HEK293 (cell line): ENCODE results near the gene SYPL2.

Experiments used
- BCL11A ChIP-seq: fragments of 450-650 bp; formaldehyde crosslinking; IDR thresholded peaks from 2 replicates; pipeline ENCODE4 v1.5.1; 2016; ENCODE audit warnings: low read depth, missing biosample characterization, missing genetic modification characterization
- EGR2 ChIP-seq: fragments of 450-650 bp; formaldehyde crosslinking; IDR thresholded peaks from 2 replicates; pipeline ENCODE4 v1.5.1; 2016; ENCODE audit warnings: low read depth, missing biosample characterization, missing genetic modification characterization
- GLIS1 ChIP-seq: fragments of 450-650 bp; formaldehyde crosslinking; IDR thresholded peaks from 2 replicates; pipeline ENCODE4 v1.5.1; 2016; ENCODE audit warnings: missing biosample characterization, missing genetic modification characterization
- KLF1 ChIP-seq: fragments of 450-650 bp; formaldehyde crosslinking; IDR thresholded peaks from 2 replicates; pipeline ENCODE4 v1.5.1; 2016; ENCODE audit warnings: missing biosample characterization, missing genetic modification characterization
- MZF1 ChIP-seq: fragments of 450-650 bp; formaldehyde crosslinking; IDR thresholded peaks from 2 replicates; pipeline ENCODE4 v1.5.1; 2017; ENCODE audit warnings: missing biosample characterization, missing genetic modification characterization, borderline replicate concordance
- ZBTB48 ChIP-seq: fragments of 450-650 bp; formaldehyde crosslinking; IDR thresholded peaks from 2 replicates; pipeline ENCODE4 v1.5.1; 2016; ENCODE audit warnings: missing biosample characterization, missing genetic modification characterization
- ZNF132 ChIP-seq: fragments of 450-650 bp; formaldehyde crosslinking; IDR thresholded peaks from 2 replicates; pipeline ENCODE4 v1.5.1; 2017; ENCODE audit warnings: missing biosample characterization, missing genetic modification characterization, borderline replicate concordance
- ZNF155 ChIP-seq: fragments of 450-650 bp; formaldehyde crosslinking; IDR thresholded peaks from 2 replicates; pipeline ENCODE4 v1.5.1; 2016; ENCODE audit warnings: missing biosample characterization, missing genetic modification characterization
- ZNF221 ChIP-seq: fragments of 450-650 bp; formaldehyde crosslinking; IDR thresholded peaks from 2 replicates; pipeline ENCODE4 v1.5.1; 2017; ENCODE audit warnings: missing biosample characterization, missing genetic modification characterization, borderline replicate concordance
- ZNF394 ChIP-seq: fragments of 450-650 bp; formaldehyde crosslinking; IDR thresholded peaks from 2 replicates; pipeline ENCODE4 v1.5.1; 2016; ENCODE audit warnings: missing biosample characterization, missing genetic modification characterization, mild to moderate bottlenecking, moderate library complexity, borderline replicate concordance
- ZNF48 ChIP-seq: fragments of 450-650 bp; formaldehyde crosslinking; IDR thresholded peaks from 2 replicates; pipeline ENCODE4 v1.5.1; 2016; ENCODE audit warnings: missing biosample characterization, missing genetic modification characterization
- ZNF521 ChIP-seq: fragments of 450-650 bp; formaldehyde crosslinking; IDR thresholded peaks from 2 replicates; pipeline ENCODE4 v1.5.1; 2017; ENCODE audit warnings: missing biosample characterization, mild to moderate bottlenecking, missing genetic modification characterization
- ZNF544 ChIP-seq: fragments of 450-650 bp; formaldehyde crosslinking; IDR thresholded peaks from 2 replicates; pipeline ENCODE4 v1.5.0; 2017; ENCODE audit warnings: missing biosample characterization, missing genetic modification characterization
- ZNF600 ChIP-seq: fragments of 450-650 bp; formaldehyde crosslinking; IDR thresholded peaks from 2 replicates; pipeline ENCODE4 v1.5.1; 2016; ENCODE audit warnings: missing biosample characterization, missing genetic modification characterization
- ZNF626 ChIP-seq: fragments of 450-650 bp; sonication (Bioruptor Pico); formaldehyde crosslinking; IDR thresholded peaks from 2 replicates; pipeline ENCODE4 v1.5.1; 2018; ENCODE audit warnings: missing biosample characterization, missing genetic modification characterization, inconsistent platforms
- ZNF677 ChIP-seq: fragments of 450-650 bp; IDR thresholded peaks from 2 replicates; pipeline ENCODE4 v1.5.0; 2018; ENCODE audit warnings: missing biosample characterization, mild to moderate bottlenecking, missing genetic modification characterization, moderate library complexity
- ZNF792 ChIP-seq: fragments of 450-650 bp; formaldehyde crosslinking; IDR thresholded peaks from 2 replicates; pipeline ENCODE4 v1.5.1; 2016; ENCODE audit warnings: missing biosample characterization, missing genetic modification characterization
- ZNF830 ChIP-seq: fragments of 450-650 bp; IDR thresholded peaks from 2 replicates; pipeline ENCODE4 v1.5.0; 2018; ENCODE audit warnings: missing biosample characterization, missing genetic modification characterization, low read depth, mild to moderate bottlenecking, moderate library complexity
- ZNF837 ChIP-seq: fragments of 450-650 bp; formaldehyde crosslinking; IDR thresholded peaks from 2 replicates; pipeline ENCODE4 v1.5.1; 2016; ENCODE audit warnings: missing biosample characterization, missing genetic modification characterization
- ZSCAN30 ChIP-seq: fragments of 450-650 bp; IDR thresholded peaks from 2 replicates; pipeline ENCODE4 v1.5.1; 2018; ENCODE audit warnings: missing biosample characterization, mild to moderate bottlenecking, missing genetic modification characterization, moderate library complexity
- TF ChIP-seq, protein P1 (sequence below): fragments of 450-650 bp; formaldehyde crosslinking; IDR thresholded peaks from 2 replicates; pipeline ENCODE4 v1.5.1; 2016; ENCODE audit warnings: missing biosample characterization, missing genetic modification characterization
- TF ChIP-seq, protein P2 (sequence below): fragments of 450-650 bp; formaldehyde crosslinking; IDR thresholded peaks from 2 replicates; pipeline ENCODE4 v1.5.1; 2016; ENCODE audit warnings: missing biosample characterization, missing genetic modification characterization
- TF ChIP-seq, protein P3 (sequence below): fragments of 450-650 bp; formaldehyde crosslinking; IDR thresholded peaks from 2 replicates; pipeline ENCODE4 v1.5.1; 2016; ENCODE audit warnings: missing biosample characterization, missing genetic modification characterization
- TF ChIP-seq, protein P4 (sequence below): fragments of 450-650 bp; formaldehyde crosslinking; conservative IDR thresholded peaks from 2 replicates; pipeline ENCODE4 v1.5.1; 2016; ENCODE audit warnings: low read depth, missing biosample characterization, missing genetic modification characterization
- TF ChIP-seq, protein P5 (sequence below): fragments of 450-650 bp; formaldehyde crosslinking; IDR thresholded peaks from 2 replicates; pipeline ENCODE4 v1.5.1; 2016; ENCODE audit warnings: missing biosample characterization, missing genetic modification characterization
- TF ChIP-seq, protein P6 (sequence below): fragments of 450-650 bp; formaldehyde crosslinking; IDR thresholded peaks from 2 replicates; pipeline ENCODE4 v1.5.1; 2016; ENCODE audit warnings: missing biosample characterization, missing genetic modification characterization, low read depth

Gene SYPL2

DNA sequence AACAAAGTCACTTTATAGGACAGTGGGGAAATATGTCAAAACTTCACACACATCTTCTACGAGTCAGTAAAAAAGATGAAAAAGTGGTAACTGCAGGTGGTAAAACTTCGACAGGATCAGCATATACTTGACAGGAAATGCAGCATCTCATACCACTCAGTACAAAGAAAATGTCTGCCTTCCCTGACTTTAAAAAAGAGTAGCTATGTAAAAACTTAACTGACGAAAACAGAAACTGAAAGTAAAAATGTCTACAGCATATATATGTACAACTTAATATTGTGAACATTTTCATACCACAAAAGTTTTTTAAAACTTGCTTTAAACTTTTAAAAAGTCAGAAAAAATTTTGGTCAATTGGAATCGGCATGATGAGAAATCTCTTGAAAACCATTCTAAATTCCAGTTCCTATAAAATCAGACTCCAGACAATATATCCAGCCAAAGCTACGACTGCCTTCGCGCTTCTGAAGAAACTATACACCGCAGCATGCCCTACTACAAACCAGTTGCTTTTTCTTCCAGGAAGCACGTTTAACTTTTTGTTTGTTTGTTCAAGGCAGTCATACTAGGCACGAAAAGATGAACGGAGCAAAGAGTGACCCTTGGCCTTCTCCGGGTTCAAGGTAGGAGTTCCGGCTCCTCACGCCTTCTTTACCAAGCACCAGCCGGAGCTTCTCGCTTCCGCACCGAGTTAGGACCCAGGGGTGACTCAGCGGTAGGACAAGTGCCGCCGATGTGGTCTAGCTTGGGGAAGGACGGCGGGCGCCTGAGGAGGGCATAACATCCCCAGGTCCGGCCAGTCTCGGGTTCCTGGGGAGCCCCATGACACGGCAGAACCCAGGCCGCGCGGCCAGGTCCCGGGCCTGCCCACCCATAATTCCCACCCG is 40.7 kb upstream of the SYPL2 start (continued):
- TF ChIP-seq ZNF132 (tag by site-specific recombination) (no peak), ZNF155 (tag by site-specific recombination) (no peak), EGR2 (tag by site-specific recombination) (no peak), KLF1 (tag by site-specific recombination) (no peak), ZNF521 (tag by site-specific recombination) (no peak), GLIS1 (tag by site-specific recombination) (no peak), ZNF792 (tag by site-specific recombination) (peak; percentile 37; the same call in 1 of the 2 replicates), BCL11A (no peak), ZBTB48 (tag by site-specific recombination) (no peak), ZNF48 (tag by site-specific recombination) (no peak), MZF1 (tag by site-specific recombination) (peak; percentile 54; the same call in 1 of the 2 replicates), ZNF394 (tag by site-specific recombination) (peak; percentile 54; the same call in 1 of the 2 replicates), ZNF677 (tag by site-specific recombination) (no peak), ZNF544 (no peak), ZNF221 (no peak), ZNF837 (no peak), ZNF600 (tag by site-specific recombination) (peak; percentile 96), ZSCAN30 (0 out of 2 replicates have a peak, but pooled peaks have one; percentile 71), ZNF830 (tag by site-specific recombination) (no peak), ZNF626 (tag by site-specific recombination) (no peak)
- TF ChIP-seq, protein P1, sequence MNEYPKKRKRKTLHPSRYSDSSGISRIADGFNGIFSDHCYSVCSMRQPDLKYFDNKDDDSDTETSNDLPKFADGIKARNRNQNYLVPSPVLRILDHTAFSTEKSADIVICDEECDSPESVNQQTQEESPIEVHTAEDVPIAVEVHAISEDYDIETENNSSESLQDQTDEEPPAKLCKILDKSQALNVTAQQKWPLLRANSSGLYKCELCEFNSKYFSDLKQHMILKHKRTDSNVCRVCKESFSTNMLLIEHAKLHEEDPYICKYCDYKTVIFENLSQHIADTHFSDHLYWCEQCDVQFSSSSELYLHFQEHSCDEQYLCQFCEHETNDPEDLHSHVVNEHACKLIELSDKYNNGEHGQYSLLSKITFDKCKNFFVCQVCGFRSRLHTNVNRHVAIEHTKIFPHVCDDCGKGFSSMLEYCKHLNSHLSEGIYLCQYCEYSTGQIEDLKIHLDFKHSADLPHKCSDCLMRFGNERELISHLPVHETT (tag by site-specific recombination): 0 out of 2 replicates have a peak, but pooled peaks have one; percentile 49
- TF ChIP-seq, protein P2, sequence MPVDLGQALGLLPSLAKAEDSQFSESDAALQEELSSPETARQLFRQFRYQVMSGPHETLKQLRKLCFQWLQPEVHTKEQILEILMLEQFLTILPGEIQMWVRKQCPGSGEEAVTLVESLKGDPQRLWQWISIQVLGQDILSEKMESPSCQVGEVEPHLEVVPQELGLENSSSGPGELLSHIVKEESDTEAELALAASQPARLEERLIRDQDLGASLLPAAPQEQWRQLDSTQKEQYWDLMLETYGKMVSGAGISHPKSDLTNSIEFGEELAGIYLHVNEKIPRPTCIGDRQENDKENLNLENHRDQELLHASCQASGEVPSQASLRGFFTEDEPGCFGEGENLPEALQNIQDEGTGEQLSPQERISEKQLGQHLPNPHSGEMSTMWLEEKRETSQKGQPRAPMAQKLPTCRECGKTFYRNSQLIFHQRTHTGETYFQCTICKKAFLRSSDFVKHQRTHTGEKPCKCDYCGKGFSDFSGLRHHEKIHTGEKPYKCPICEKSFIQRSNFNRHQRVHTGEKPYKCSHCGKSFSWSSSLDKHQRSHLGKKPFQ (tag by site-specific recombination): no peak
- TF ChIP-seq, protein P3, sequence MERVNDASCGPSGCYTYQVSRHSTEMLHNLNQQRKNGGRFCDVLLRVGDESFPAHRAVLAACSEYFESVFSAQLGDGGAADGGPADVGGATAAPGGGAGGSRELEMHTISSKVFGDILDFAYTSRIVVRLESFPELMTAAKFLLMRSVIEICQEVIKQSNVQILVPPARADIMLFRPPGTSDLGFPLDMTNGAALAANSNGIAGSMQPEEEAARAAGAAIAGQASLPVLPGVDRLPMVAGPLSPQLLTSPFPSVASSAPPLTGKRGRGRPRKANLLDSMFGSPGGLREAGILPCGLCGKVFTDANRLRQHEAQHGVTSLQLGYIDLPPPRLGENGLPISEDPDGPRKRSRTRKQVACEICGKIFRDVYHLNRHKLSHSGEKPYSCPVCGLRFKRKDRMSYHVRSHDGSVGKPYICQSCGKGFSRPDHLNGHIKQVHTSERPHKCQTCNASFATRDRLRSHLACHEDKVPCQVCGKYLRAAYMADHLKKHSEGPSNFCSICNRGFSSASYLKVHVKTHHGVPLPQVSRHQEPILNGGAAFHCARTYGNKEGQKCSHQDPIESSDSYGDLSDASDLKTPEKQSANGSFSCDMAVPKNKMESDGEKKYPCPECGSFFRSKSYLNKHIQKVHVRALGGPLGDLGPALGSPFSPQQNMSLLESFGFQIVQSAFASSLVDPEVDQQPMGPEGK (tag by site-specific recombination): peak; percentile 62; the same call in 1 of the 2 replicates
- TF ChIP-seq, protein P4, sequence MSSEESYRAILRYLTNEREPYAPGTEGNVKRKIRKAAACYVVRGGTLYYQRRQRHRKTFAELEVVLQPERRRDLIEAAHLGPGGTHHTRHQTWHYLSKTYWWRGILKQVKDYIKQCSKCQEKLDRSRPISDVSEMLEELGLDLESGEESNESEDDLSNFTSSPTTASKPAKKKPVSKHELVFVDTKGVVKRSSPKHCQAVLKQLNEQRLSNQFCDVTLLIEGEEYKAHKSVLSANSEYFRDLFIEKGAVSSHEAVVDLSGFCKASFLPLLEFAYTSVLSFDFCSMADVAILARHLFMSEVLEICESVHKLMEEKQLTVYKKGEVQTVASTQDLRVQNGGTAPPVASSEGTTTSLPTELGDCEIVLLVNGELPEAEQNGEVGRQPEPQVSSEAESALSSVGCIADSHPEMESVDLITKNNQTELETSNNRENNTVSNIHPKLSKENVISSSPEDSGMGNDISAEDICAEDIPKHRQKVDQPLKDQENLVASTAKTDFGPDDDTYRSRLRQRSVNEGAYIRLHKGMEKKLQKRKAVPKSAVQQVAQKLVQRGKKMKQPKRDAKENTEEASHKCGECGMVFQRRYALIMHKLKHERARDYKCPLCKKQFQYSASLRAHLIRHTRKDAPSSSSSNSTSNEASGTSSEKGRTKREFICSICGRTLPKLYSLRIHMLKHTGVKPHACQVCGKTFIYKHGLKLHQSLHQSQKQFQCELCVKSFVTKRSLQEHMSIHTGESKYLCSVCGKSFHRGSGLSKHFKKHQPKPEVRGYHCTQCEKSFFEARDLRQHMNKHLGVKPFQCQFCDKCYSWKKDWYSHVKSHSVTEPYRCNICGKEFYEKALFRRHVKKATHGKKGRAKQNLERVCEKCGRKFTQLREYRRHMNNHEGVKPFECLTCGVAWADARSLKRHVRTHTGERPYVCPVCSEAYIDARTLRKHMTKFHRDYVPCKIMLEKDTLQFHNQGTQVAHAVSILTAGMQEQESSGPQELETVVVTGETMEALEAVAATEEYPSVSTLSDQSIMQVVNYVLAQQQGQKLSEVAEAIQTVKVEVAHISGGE: no peak; the same call in 1 of the 2 replicates
- TF ChIP-seq, protein P5, sequence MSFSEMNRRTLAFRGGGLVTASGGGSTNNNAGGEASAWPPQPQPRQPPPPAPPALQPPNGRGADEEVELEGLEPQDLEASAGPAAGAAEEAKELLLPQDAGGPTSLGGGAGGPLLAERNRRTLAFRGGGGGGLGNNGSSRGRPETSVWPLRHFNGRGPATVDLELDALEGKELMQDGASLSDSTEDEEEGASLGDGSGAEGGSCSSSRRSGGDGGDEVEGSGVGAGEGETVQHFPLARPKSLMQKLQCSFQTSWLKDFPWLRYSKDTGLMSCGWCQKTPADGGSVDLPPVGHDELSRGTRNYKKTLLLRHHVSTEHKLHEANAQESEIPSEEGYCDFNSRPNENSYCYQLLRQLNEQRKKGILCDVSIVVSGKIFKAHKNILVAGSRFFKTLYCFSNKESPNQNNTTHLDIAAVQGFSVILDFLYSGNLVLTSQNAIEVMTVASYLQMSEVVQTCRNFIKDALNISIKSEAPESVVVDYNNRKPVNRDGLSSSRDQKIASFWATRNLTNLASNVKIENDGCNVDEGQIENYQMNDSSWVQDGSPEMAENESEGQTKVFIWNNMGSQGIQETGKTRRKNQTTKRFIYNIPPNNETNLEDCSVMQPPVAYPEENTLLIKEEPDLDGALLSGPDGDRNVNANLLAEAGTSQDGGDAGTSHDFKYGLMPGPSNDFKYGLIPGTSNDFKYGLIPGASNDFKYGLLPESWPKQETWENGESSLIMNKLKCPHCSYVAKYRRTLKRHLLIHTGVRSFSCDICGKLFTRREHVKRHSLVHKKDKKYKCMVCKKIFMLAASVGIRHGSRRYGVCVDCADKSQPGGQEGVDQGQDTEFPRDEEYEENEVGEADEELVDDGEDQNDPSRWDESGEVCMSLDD (tag by site-specific recombination): peak; percentile 57; the same call in 1 of the 2 replicates
- TF ChIP-seq, protein P6, sequence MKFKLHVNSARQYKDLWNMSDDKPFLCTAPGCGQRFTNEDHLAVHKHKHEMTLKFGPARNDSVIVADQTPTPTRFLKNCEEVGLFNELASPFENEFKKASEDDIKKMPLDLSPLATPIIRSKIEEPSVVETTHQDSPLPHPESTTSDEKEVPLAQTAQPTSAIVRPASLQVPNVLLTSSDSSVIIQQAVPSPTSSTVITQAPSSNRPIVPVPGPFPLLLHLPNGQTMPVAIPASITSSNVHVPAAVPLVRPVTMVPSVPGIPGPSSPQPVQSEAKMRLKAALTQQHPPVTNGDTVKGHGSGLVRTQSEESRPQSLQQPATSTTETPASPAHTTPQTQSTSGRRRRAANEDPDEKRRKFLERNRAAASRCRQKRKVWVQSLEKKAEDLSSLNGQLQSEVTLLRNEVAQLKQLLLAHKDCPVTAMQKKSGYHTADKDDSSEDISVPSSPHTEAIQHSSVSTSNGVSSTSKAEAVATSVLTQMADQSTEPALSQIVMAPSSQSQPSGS: no peak
